Middle frontal gyrus (tissue), 1 donor: Measurements from ENCODE around the gene SEPTIN8.

Source experiments
- DNase-seq: peaks from one replicate; pipeline ENCODE4 v3.0.0-alpha.2; 2015; ENCODE audit warnings: low spot score; ENCODE audit errors: extremely low spot score

Gene SEPTIN8

DNA sequence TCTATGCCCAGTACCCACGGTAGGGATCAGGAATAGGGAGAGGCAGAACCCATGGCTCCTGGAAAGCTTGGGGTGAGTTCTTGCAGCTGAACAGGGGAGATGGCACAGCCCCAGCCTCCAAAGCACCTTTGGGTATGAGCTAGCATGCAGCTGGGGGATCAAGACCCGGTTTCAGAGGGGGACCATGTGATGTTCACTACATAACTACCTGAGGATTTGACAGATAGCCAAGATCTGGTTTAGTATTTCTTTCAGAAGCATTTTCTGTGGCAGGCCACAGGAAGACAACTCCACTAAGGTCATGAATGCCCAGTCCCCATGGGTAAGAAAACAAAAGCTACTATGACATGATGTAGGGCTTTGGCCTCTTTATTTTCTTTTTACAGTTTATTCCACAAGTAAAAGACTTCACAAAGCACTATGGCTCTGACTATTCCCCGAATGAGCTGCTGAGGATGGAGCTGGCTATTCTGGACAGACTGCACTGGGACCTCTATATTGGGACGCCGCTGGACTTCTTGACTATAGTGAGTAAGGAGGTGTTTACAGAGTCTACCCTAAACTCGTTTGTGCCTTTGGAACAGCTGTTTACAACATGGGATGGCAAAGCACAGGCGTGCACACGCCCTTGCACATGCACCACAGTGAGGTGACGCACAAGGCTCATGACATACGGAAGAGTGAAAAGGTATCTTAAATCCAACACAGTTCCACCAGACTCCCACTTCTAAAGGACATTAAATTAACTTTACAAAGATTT, 26.4 kb downstream of the SEPTIN8 start:
- no peak for DNase-seq

DNA sequence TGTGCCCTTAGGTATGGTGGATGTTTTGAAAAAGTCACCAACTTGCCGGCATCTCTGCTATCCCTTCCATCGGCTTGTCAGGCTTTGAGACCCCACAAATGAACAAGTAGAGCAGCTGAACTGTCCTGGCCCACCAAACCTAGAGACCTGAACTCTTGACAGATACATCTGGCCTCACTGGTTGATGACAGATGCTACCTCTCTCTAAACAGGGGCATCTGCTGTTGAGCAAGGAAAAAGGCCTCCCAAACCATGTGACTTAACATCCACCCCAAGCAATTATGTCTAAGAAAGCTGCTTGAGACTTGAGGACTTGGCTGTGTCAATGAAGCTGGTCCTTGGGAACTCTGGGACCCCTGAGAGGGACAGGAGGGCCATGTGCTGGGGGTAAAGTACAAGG, 27.5 kb downstream of the SEPTIN8 start:
- no peak for DNase-seq

GRCh38 chr5:132748522-132749000, 28.5 kb downstream of the SEPTIN8 start:
- DNase-seq = no peak

GRCh38 chr5:132747616-132748440, 29.2 kb downstream of the SEPTIN8 start:
- no peak for DNase-seq

DNA sequence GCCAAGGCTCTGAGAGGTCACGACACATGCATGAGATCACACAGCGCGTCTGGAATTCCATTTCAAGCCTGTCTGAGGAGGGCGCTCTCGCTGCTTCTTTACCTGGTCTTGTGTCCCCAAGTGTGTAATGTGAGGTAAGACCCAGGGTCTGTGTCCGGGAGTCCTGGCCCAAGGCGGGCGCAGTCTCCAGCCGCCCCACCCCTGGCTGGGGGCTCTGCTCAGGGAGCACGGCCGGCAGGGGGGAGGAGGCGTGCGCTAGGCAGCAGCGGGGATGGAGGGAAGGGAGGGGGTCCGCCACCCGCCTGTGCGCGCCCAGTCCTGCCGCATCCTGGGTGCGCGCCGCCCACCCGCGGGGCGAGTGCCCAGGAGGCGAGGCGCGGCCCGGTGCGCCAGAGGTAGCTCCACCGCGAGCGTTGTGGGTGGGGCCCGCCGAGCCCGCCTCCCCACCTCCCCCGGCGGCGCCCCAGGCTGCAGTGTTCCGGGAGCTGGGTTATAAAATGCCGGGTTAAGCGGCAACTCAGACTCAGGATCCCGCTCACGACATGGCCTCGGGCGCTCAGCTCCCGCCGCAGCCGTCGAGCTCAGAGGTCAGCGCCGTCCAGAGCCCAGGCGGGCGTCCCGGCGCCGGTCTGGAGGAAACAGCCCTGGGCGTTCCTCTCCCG, 30.0 kb downstream of the SEPTIN8 start, which contains the start of gene CCNI2:
Gene CCNI2 (plus strand): TSS at position 473 of the 662 bp plus-strand sequence. CDS start 70 bp downstream, at position 543.
- peak; percentile 18 for DNase-seq

GRCh38 chr5:132746592-132746953, 30.5 kb downstream of the SEPTIN8 start:
- DNase-seq = no peak

GRCh38 chr5:132744659-132745058, 32.4 kb downstream of the SEPTIN8 start:
- DNase-seq = no peak

GRCh38 chr5:132742626-132743025, 34.4 kb downstream of the SEPTIN8 start:
- no peak for DNase-seq

GRCh38 chr5:132742158-132742557, 34.9 kb downstream of the SEPTIN8 start:
- DNase-seq = no peak

GRCh38 chr5:132739232-132739631, 37.8 kb downstream of the SEPTIN8 start:
- DNase-seq = no peak

- DNase-seq = no peak
Observed at GRCh38 chr5:132737982-132738681, 38.9 kb downstream of the SEPTIN8 start.

DNA sequence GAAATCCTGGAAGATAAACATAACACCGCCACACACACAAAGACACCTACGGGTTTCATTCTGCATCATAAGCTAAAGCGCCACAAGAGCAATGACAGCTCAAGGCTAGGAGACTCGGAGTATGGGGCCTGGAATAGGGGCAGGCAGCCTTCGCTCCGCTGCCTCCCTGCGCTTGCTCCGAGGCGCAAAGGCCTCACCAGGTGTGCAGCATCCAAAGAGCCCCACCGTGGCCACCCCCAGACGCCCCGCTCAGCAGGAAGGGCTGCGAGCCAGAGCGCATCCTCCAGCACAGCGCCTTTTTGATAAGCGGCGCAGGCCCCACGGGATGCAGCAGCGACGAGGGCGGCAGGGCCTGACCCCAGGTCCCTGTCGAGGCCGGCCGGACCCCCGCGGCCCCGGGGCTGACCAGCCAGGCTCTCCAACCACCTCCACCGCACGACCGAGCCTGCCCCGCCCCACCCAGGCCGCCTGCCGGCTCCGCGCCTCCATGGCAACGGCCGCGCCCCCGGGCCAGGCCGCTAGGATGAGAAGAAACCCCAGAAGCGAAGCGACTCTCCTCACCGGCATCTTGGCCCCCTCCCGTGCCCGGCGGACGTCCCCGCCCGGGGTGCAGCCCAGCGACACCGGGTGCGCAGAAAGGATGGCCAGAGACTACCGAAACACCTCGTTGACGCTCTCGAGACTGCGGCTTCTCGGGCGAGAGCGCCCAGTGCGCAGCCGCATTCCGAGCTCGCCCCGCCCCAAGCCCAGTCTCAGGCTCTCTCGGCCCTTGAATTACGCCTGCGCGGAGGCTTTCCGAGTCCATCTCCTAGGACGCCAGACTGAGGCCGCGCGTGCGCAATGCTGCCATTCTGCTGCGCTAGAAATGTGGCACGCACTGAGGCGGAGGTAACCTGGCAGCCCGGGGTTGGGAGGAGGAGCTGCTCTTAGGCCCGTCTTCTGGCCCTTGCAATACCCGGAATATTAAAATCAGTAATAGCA, 39.9 kb downstream of the SEPTIN8 start, which contains the start of gene KIF3A:
Gene KIF3A (minus strand): TSS at position 694 of the 981 bp plus-strand sequence. CDS start 127 bp downstream, at position 567.
- peak; percentile 96 for DNase-seq

- DNase-seq = no peak
Observed at GRCh38 chr5:132734687-132735086, 42.4 kb downstream of the SEPTIN8 start.

DNA sequence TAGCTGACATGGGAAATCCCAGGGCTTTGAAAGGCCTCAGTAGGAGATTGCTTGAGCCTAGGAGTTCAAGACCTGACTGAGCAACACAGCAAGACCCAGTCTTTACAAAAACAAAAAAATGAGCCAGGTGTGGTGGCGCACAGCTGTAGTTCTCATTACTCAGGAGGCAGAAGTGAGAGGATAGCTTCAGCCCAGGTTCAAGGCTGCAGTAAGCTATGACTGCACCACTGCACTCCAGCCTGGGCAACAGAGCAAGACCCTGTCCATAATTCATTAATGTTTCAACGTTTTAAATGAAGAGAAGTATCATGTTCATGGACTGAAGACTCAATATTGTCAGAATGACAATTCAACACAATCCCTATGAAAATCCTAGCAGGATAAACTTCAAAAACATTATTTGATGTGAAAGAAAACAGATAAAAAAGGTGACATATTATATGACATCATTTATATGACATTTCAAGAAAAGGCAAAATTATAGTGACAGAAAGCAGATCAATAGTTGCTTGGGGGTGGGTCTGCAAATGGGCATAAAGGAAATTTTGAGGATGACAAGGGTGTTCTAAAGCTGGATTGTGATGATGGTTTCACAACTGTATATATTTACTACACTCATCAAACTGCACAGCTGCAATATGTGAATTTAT, 43.4 kb downstream of the SEPTIN8 start:
- no peak for DNase-seq

- DNase-seq = no peak
Observed at GRCh38 chr5:132729896-132730295, 47.1 kb downstream of the SEPTIN8 start.

DNA sequence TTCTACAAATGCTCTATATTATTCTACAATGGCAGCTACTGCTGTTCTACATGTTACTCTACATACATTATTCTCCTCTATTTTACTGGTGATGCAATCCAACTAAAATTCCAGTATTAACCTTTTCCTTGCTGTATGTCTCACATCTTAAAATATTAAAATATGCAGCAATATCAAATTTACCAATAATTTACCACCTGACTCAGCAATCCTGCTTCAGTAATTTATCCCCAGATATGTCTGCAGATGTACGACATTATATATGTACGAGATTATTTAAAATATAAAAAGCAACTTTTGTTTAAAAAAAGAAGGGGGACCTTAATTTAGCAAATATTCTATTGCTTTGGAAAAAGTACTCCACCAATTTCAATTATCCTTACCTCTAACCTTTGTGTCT, 51.3 kb downstream of the SEPTIN8 start:
- no peak for DNase-seq

DNA sequence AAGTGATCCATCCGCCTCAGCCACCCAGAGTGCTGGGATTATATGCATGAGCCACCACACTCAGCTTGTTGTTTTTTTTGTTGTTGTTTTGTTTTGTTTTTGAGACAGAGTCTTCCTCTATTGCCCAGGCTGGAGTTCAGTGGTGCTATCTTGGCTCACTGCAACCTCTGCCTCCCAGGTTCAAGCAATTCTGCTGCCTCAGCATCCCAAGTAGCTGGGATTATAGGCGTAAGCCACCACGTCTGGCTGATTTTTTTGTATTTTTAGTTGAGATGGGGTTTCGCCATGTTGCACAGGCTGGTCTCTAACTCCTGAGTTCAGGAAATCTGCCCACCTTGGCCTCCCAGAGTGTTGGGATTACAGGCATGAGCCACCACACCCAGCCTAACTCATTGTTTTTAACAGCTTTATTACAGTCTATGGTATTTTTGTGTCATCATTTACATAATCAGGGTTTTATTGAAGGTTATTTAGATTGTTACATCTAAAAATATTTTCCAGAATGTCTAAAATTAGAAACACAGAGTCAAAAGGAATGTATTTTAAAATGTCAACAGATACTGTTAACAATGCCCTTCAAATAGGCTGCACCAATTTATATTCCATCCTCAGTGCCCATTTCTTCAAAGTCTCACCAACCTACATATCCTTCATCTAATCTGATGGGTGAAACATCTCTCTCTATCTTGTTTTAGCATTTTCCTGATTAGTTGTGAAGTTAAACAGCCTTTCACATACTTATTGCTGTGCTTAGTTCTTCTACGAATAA, 58.3 kb downstream of the SEPTIN8 start:
- DNase-seq = no peak

- no peak for DNase-seq
Observed at GRCh38 chr5:132714456-132715307, 62.4 kb downstream of the SEPTIN8 start.
